ENCODE data around the gene RPL9. TPM values are rescaled to one million over a fixed set of nuclear protein-coding genes. Genes with fewer than 3 reads are reported as not detected.

Gene RPL9
- total RNA-seq, 2 experiments from 2014 or later = 2,639 to 2,826 TPM

DNA sequence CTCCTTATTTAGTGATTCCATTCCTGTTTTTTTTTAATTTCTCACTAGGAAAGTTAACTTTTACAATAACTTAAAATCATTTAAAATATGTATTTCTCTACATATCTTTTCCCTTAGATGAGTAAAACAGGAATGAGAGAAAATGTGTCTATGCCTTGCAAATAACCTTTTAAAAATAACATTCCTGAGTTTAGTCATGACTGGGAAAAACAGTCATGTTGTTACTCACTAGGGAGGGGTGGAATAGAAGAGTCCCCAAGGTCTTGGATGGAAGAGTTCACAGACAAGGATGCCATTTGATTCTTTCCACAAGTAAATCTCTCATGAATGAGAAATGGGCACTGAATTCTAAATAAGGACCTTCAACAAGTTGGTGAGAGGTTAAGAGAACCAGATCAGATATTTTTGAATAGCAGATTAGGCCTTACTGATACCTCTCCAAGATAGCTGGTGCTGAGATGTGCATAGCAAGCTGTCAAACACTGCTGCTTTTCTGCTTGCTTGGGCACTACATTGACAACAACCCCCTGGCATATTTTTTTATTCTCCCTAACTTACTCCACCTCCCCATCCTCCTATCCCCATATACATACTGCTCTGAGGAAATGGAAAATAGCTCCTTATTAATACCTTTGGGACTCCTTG is 43.4 kb upstream of the RPL9 start:
- H3K4me1 Mint-ChIP-seq (ENCODE audit: low read depth) = no peaks in the 10 kb centered on the region
- H3K27ac ChIP-seq (ENCODE audit: low read depth in 1 of 2, low read length in 2 of 2) = no peak overlapping the region
- CTCF ChIA-PET = no interaction called here
- no peaks in the 10 kb centered on the region for H3K27me3 ChIP-seq (ENCODE audit: control insufficient read depth in 1 of 2, insufficient read depth in 2 of 2, low read length in 2 of 2)
- H3K4me3 Mint-ChIP-seq = no peak overlapping the region
- TF ChIP-seq, protein P1, sequence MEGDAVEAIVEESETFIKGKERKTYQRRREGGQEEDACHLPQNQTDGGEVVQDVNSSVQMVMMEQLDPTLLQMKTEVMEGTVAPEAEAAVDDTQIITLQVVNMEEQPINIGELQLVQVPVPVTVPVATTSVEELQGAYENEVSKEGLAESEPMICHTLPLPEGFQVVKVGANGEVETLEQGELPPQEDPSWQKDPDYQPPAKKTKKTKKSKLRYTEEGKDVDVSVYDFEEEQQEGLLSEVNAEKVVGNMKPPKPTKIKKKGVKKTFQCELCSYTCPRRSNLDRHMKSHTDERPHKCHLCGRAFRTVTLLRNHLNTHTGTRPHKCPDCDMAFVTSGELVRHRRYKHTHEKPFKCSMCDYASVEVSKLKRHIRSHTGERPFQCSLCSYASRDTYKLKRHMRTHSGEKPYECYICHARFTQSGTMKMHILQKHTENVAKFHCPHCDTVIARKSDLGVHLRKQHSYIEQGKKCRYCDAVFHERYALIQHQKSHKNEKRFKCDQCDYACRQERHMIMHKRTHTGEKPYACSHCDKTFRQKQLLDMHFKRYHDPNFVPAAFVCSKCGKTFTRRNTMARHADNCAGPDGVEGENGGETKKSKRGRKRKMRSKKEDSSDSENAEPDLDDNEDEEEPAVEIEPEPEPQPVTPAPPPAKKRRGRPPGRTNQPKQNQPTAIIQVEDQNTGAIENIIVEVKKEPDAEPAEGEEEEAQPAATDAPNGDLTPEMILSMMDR (IDR thresholded peaks at IDR 0.05) = no peak
- peaks cover 69% of the 10 kb centered on the region for H3K36me3 Mint-ChIP-seq (ENCODE audit: low read depth)
- H3K27ac Mint-ChIP-seq = no peak overlapping the region
- H3K27me3 Mint-ChIP-seq = no peaks in the 10 kb centered on the region
- POLR2A ChIA-PET = interaction anchor here (0.6 kb wide), 1 partner anchor 35 kb away, joined by 3 read pairs; no protein-coding TSS in a partner anchor
- DNase-seq (no peak), ATAC-seq (ENCODE audit: poor library complexity) (no peak)
- H3K9me3 Mint-ChIP-seq = no peaks in the 10 kb centered on the region
- intact Hi-C loops (cut with DNase I, micrococcal nuclease) = no loop called here
- H3K4me3 ChIP-seq (ENCODE audit: low read length) = no peak overlapping the region
- H3K36me3 ChIP-seq (ENCODE audit: insufficient read depth, low read length) = peaks cover 56% of the 10 kb centered on the region
- no peaks in the 10 kb centered on the region for H3K4me1 ChIP-seq (ENCODE audit: insufficient read depth, low read length)
- H3K9me3 ChIP-seq (ENCODE audit: control insufficient read depth in 1 of 2, insufficient read depth in 1 of 2, low read length in 2 of 2) = no peaks in the 10 kb centered on the region

DNA sequence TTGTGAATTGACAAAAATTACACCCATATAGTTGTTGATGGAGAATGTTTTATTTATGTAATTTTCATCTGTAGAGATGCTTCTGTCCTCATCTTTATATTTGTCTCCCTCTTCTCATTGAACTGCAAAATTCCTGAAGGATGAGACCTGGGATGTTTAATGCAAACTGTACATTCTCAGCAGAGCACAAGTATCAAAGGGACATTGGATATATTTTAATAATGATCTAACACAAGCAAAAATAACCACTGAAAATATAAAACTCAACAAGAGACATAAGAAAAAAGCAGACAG is 40.0 kb upstream of the RPL9 start:
- Mint-ChIP-seq H3K9me3 (no peaks in the 10 kb centered on the region), H3K27me3 (no peaks in the 10 kb centered on the region), H3K27ac (no peak overlapping the region), H3K36me3 (ENCODE audit: low read depth) (peaks cover 36% of the 10 kb centered on the region), H3K4me3 (no peak overlapping the region), H3K4me1 (ENCODE audit: low read depth) (no peaks in the 10 kb centered on the region)
- H3K27ac ChIP-seq (ENCODE audit: low read depth in 1 of 2, low read length in 2 of 2) = no peak overlapping the region
- ChIA-PET CTCF (no interaction called here), POLR2A (interaction anchor here (1.6 kb wide), 1 partner anchor 28 kb away, joined by 3 read pairs; the partner anchor contains the start of gene UGDH)
- intact Hi-C loops (cut with DNase I, micrococcal nuclease) = no loop called here
- no peaks in the 10 kb centered on the region for H3K9me3 ChIP-seq (ENCODE audit: control insufficient read depth in 1 of 2, insufficient read depth in 1 of 2, low read length in 2 of 2)
- H3K4me1 ChIP-seq (ENCODE audit: insufficient read depth, low read length) = no peaks in the 10 kb centered on the region
- H3K4me3 ChIP-seq (ENCODE audit: low read length) = no peak overlapping the region
- peaks cover 26% of the 10 kb centered on the region for H3K36me3 ChIP-seq (ENCODE audit: insufficient read depth, low read length)
- ATAC-seq (ENCODE audit: poor library complexity) (no peak), DNase-seq (no peak)
- TF ChIP-seq, protein P1 (IDR thresholded peaks at IDR 0.05) = no peak
- no peaks in the 10 kb centered on the region for H3K27me3 ChIP-seq (ENCODE audit: control insufficient read depth in 1 of 2, insufficient read depth in 2 of 2, low read length in 2 of 2)

DNA sequence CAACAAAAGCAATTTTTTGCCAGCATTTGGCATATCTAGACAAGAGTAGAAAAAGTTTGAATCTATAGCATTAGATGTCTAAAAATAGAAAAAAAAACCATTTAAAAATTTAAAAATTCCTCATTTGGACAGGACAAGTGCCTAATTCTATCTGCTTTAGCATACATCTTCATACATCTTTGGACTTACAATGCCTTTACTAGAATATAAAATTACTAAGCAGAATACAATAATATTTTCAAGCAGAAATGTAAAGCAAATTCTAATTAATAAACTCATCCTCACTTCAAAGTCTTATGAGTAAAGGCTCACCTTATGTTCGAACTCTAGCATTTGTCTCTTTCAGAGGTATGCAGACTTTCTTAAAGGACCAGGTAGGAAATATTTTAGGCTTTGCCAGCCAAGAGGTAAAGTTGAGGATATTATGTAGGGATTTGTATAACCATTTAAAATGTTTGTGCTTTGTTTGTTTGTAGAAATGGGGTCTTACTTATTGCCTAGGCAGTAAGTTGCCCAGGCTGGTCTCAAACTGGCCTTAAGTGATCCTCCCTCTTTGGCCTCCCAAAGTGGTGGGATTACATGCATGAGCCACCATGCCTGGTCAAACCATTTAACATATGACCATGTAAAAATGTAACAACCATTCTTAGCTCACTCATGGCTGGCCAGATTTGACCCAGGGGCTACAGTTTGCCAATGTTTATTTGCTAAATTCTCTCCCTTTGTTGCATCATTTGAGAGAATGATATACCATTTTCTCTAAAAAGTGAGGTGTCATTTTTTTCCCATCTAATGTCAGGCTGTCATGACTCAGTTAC is 39.4 kb upstream of the RPL9 start:
- H3K27me3 Mint-ChIP-seq = no peaks in the 10 kb centered on the region
- no peaks in the 10 kb centered on the region for H3K4me1 Mint-ChIP-seq (ENCODE audit: low read depth)
- POLR2A ChIA-PET = interaction anchor here (1.6 kb wide), 1 partner anchor 29 kb away, joined by 3 read pairs; the partner anchor contains the start of gene UGDH
- no peak overlapping the region for H3K4me3 Mint-ChIP-seq
- H3K27ac Mint-ChIP-seq = no peak overlapping the region
- Histone ChIP-seq H3K4me1 (ENCODE audit: insufficient read depth, low read length) (no peaks in the 10 kb centered on the region), H3K36me3 (ENCODE audit: insufficient read depth, low read length) (peaks cover 21% of the 10 kb centered on the region), H3K27me3 (ENCODE audit: control insufficient read depth in 1 of 2, insufficient read depth in 2 of 2, low read length in 2 of 2) (no peaks in the 10 kb centered on the region), H3K4me3 (ENCODE audit: low read length) (no peak overlapping the region), H3K27ac (ENCODE audit: low read depth in 1 of 2, low read length in 2 of 2) (no peak overlapping the region), H3K9me3 (ENCODE audit: control insufficient read depth in 1 of 2, insufficient read depth in 1 of 2, low read length in 2 of 2) (no peaks in the 10 kb centered on the region)
- CTCF ChIA-PET = no interaction called here
- no peaks in the 10 kb centered on the region for H3K9me3 Mint-ChIP-seq
- peaks cover 31% of the 10 kb centered on the region for H3K36me3 Mint-ChIP-seq (ENCODE audit: low read depth)
- DNase-seq (no peak), ATAC-seq (ENCODE audit: poor library complexity) (no peak)
- intact Hi-C loops (cut with DNase I, micrococcal nuclease) = no loop called here
- TF ChIP-seq, protein P1 (IDR thresholded peaks at IDR 0.05) = no peak

Data from CD4-positive, alpha-beta T cell (primary cell).